GM10248 (cell line): ENCODE results near the gene NPTXR.

ENCODE experiments used
- CTCF ChIA-PET: fragments of 300-600 bp; sonication (Branson Sonifier 250); formaldehyde crosslinking; extraction: SDS; loops from one replicate; lab custom pipeline; 2021; ENCODE audit warnings: antibody characterized with exemption; lab: Yijun Ruan, JAX
- POLR2A ChIA-PET: fragments of 350-650 bp; sonication (Branson Sonifier 250); formaldehyde crosslinking; extraction: SDS; loops from one replicate; lab custom pipeline; 2020; ENCODE audit warnings: antibody characterized with exemption; lab: Yijun Ruan, JAX
- DNase-seq: peaks from one replicate; pipeline ENCODE4 v3.0.0; 2012; ENCODE audit errors: extremely low spot score
- CTCF ChIP-seq: IDR thresholded peaks from 2 replicates; pipeline ENCODE4 v1.5.1; 2012; ENCODE audit warnings: mild to moderate bottlenecking, low read depth; ENCODE audit errors: extremely low read depth, missing control alignments, control extremely low read depth

The NPTXR gene

DNA sequence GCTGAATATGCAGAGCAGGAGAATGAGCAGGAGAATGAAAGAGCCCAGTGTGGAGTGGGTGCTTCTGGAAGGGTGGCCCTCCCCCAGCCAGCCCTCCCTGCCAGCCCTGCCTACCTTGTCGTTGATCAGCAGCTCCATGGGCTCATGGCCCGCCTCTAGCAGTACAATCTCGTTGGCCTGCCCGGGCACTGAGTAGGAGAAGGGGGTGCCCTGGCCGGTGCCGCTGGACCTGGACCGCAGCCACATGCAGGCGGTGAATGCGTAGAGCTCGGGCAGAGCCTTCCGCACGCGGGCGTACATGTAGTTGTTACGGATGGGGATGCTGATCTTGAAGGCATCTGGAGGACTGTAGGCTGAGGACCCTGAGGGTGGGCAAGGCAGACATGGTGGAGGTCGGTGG is 17.4 kb downstream of the NPTXR start:
- TF ChIP-seq CTCF = no peak
- POLR2A ChIA-PET = no interaction called here
- CTCF ChIA-PET = interaction anchor here (0.6 to 1.3 kb wide), 3 partner anchors 44 to 101 kb away, joined by 3 read pairs; no protein-coding TSS in a partner anchor
- DNase-seq = no peak

- DNase-seq = peak; percentile 67
- TF ChIP-seq CTCF = no peak
- ChIA-PET CTCF (interaction anchor here (1.0 to 2.5 kb wide), 2 partner anchors 9 to 55 kb away, joined by 3 to 8 read pairs; no protein-coding TSS in a partner anchor), POLR2A (no interaction called here)
Observed at GRCh38 chr22:38824585-38824984, 19.2 kb downstream of the NPTXR start.

- POLR2A ChIA-PET = no interaction called here
- no peak for DNase-seq
- TF ChIP-seq CTCF = no peak
- CTCF ChIA-PET = interaction anchor here (2.5 kb wide), 1 partner anchor 55 kb away, joined by 8 read pairs; no protein-coding TSS in a partner anchor
Observed at GRCh38 chr22:38823637-38824036, 20.2 kb downstream of the NPTXR start.

DNA sequence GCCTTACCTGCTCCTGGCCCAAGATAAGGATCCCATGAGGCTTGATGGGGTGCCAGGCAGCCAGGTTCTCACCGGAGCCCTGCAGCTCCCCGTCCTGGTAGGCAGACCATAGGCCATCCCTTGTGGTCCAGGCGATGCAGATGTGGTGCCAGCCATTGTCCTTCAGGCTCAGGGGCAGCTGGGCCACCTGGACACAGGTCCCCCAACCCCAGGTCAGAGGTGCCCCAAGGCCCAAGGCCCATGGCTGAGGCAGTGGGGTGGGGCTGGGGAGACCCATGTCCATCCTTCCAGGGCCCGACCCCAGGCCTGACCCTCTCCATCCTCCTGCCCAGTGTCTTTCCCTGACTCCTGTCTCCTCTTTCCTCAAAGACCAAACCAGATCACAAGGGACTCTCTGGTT is 20.8 kb downstream of the NPTXR start:
- POLR2A ChIA-PET = no interaction called here
- DNase-seq = no peak
- CTCF ChIA-PET = interaction anchor here (2.5 kb wide), 1 partner anchor 54 kb away, joined by 8 read pairs; no protein-coding TSS in a partner anchor
- TF ChIP-seq CTCF = no peak

- ChIA-PET CTCF (interaction anchor here (0.6 to 1.4 kb wide), 2 partner anchors 18 to 354 kb away, joined by 3 to 4 read pairs; no protein-coding TSS in a partner anchor), POLR2A (interaction anchor here (0.6 kb wide), 1 partner anchor 1611 kb away, joined by 4 read pairs; no protein-coding TSS in a partner anchor)
- TF ChIP-seq CTCF = no peak
- no peak for DNase-seq
Observed at GRCh38 chr22:38820020-38820419, 23.8 kb downstream of the NPTXR start.

DNA sequence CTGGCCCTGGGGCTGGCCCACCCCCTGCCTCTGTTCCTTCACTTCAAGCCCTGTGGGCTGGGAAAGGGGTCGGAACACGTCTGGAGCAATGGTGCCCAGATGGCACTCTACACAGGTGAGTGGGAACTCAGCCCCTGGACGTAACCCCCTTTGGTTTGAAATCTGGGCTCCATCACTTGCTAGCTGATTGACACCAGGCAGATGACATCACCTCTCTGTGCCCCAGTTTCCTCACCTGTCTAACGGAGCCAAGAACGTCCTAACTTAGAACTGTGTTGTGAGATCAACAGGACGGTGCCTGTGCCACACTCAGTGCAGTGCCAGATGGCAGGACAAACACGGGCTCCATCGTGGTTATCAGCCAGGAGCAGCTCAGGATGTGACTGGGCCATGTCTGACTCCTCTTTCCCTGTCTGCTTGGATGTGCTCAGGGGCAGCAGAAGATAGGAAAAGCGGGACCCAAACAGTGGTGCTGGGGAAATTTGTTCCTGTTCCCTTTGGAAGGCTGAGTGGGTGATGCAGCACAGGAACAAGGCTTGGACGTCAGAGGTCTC is 24.4 kb downstream of the NPTXR start:
- DNase-seq = no peak
- POLR2A ChIA-PET = interaction anchor here (0.6 kb wide), 1 partner anchor 1611 kb away, joined by 4 read pairs; no protein-coding TSS in a partner anchor
- CTCF ChIA-PET = interaction anchor here (1.2 to 1.6 kb wide), 3 partner anchors 8 to 19 kb away, joined by 3 to 4 read pairs (median 4); no protein-coding TSS in a partner anchor
- no peak for TF ChIP-seq CTCF

DNA sequence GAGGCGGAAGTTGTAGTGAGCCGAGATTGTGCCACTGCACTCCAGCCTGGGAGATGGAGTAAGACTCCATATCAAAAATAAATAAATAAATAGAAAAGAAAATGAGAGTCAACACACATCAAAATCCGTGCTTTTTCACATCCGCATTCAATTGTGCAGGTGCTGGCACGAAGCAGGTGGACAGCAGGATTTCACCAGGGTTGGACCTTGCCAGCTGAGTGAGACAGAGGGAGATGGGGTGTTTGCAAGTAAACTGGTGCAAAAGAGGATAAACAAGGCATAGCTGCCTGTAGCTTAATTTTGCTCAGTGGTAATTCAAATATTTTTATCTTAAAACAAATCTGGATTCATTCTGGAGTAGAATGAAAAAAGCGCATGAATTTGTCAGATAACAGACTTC is 26.6 kb downstream of the NPTXR start:
- DNase-seq = no peak
- TF ChIP-seq CTCF = no peak

More for the DNA sequence above, 26.6 kb downstream of the NPTXR start:
- POLR2A ChIA-PET = no interaction called here
- CTCF ChIA-PET = no interaction called here
